ENCODE results near the gene RHD.
"Not testable (repeated sequence)": the region's sequence is repeated elsewhere in the genome, so short reads cannot be mapped to it uniquely, and the experiment has no call there.

Gene RHD

DNA sequence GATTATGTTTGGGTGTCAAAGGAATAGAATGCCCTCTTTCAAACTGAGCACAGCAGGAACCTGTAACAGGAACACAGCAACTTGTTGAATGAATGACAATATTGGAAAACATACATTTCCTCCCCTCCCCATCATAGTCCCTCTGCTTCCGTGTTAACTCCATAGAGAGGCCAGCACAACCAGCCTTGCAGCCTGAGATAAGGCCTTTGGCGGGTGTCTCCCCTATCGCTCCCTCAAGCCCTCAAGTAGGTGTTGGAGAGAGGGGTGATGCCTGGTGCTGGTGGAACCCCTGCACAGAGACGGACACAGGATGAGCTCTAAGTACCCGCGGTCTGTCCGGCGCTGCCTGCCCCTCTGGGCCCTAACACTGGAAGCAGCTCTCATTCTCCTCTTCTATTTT lies at the start of gene RHD:
Gene RHD, plus strand, starts transcription at position 272 of the 400 bp plus-strand sequence. Its CDS starts 39 bp downstream, at position 311.
- H3K27me3 Mint-ChIP-seq, ATAC-seq, H3K4me1 Mint-ChIP-seq, DNase-seq, H3K9me3 Mint-ChIP-seq, H3K27ac Mint-ChIP-seq, H3K4me3 Mint-ChIP-seq: not testable (repeated sequence)

DNA sequence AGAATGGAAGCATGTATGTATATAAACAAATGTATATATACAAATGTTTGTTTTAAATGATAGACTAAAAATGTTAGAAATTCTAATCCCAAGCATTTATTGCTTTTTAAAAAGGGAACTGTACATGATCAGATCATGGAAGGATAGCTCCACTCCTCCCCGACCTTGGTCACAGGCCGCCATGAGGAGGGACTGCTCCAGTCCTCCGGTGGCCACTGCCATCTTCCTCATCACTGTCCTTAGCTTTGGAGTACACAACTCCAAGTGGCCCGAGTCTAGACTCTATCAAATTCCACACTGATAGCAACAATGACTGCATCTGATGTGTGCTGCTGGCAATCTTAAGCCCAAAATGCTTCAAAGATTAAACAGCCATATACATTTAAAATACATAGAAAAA lies 49.7 kb upstream of the RHD start:
- no peaks in the 10 kb centered on the region for H3K4me1 Mint-ChIP-seq
- no peak overlapping the region for H3K4me3 Mint-ChIP-seq
- no peak overlapping the region for H3K27ac Mint-ChIP-seq
- DNase-seq (no peak), ATAC-seq (no peak)
- no peaks in the 10 kb centered on the region for H3K9me3 Mint-ChIP-seq
- no peaks in the 10 kb centered on the region for H3K27me3 Mint-ChIP-seq

DNA sequence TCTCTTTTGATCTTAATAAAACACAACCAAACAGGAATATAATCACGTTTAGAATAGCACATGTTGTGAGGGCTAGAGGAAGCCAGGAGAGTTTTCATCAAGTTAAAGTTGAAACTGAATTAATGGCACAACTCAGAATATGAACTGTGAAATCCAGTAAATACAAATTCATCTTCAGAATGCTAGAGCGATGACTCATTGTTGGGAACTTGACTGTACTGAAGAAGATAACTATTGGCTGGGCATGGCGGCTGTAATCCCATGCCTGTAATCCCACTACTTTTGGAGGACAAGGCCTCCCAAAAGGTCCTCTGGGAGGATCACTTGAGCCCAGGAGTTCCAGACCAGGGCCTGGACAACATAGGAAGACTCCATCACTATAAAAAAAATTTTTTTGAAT lies 48.8 kb upstream of the RHD start:
- peaks cover 7% of the 10 kb centered on the region for H3K4me1 Mint-ChIP-seq
- no peak for ATAC-seq
- H3K9me3 Mint-ChIP-seq, result no peaks in the 10 kb centered on the region
- H3K27ac Mint-ChIP-seq, result no peak overlapping the region
- no peak for DNase-seq
- no peaks in the 10 kb centered on the region for H3K27me3 Mint-ChIP-seq
- H3K4me3 Mint-ChIP-seq, result no peak overlapping the region

DNA sequence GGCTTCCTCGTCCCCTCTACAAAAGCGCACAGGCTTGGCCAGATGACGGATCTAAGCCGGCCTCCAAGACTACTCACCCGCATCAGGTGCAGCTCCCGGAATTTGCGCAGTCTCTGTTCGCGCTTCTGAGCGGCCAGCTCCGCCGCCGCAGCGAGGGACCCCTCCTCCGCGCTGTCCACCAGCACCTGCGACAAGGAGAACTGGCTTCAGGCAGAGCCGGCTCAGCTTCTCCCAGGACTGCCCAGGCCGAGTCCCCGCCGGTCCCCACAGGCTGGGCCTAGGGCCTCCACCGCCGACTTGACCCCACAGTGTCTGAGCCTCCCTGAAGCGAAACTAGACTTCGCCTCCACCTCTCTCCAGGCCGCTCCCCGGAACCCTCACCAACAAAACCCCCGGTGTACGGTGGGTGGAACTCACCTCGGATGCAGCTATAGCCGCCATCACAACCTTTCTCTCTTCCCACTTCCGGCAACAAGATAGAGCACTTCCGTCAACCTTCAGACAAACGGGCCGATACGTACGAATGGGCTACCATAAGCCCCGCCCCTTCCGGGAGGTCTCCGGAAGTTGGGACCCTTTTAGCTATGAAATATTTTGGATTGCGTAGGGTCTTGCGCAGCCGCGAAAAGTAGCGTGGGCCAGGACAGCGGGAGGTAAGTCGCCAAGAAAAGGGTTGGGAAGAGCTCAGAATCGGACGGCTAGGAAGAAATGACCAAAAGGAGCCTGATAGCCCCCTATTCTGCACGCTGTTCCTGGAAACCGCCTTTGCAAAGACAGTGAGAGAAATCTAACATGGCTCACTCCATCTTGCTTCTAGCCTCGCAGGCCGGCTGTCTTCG lies 40.1 kb upstream of the RHD start, which contains the start of gene SYF2:
Gene SYF2, minus strand, starts transcription at position 476 of the 839 bp plus-strand sequence. Its CDS starts 35 bp downstream, at position 441.
- Mint-ChIP-seq H3K27ac (no peak within 1 kb of the TSS), H3K4me3 (no peak within 1 kb of the TSS), H3K4me1 (peaks cover 56% of the 10 kb centered on the region), H3K27me3 (no peaks in the 10 kb centered on the region), H3K9me3 (no peaks in the 10 kb centered on the region)
- ATAC-seq, result peak; percentile 97
- peak; percentile 85 to 90 for DNase-seq

DNA sequence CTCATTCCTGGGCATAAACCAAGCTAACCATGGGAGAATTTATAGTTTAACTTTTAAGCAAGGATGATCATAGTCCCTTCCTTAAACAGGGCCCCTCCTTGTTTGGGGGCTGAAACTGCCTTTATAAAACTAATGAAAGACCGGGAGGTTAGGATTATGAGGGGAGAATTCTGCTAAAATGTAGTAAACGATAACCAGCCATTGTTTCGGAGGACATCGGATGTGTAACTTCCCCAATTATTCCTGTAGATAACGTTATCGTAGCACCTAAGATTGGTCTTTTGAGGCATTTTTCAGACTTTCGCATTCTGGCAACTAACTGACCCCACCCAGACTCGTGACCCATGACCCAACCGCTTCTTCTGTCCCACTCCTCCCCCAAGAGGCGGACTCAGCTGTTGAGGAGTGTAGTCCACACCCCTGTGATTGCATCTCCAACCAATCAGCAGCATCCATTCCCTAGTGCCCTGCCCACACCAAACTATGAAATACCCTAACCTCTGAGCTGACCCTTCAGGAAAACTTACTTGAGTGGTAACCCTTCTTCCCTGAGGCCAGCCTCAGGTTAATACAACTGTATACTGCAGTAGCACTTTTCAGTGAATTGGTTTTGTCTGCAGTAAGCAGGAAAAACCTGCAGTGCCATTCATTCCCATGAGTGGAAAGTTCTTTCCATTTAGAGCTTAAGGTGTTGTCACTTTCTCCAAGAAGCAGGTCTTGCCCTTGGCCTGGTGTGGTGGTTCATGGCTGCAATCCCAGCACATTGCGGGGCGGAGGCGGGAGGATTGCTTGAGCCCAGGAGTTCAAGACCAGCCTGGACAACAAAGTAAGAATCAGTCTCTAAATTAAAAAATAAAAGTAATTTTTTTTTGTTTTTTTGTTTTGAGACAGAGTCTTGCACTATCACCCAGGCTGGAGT lies 39.2 kb upstream of the RHD start:
- no peaks in the 10 kb centered on the region for H3K9me3 Mint-ChIP-seq
- H3K27me3 Mint-ChIP-seq, result no peaks in the 10 kb centered on the region
- peaks cover 60% of the 10 kb centered on the region for H3K4me1 Mint-ChIP-seq
- no peak overlapping the region for H3K27ac Mint-ChIP-seq
- H3K4me3 Mint-ChIP-seq, result no peak overlapping the region
- DNase-seq (peak; percentile 57 to 74), ATAC-seq (peak; percentile 89)

DNA sequence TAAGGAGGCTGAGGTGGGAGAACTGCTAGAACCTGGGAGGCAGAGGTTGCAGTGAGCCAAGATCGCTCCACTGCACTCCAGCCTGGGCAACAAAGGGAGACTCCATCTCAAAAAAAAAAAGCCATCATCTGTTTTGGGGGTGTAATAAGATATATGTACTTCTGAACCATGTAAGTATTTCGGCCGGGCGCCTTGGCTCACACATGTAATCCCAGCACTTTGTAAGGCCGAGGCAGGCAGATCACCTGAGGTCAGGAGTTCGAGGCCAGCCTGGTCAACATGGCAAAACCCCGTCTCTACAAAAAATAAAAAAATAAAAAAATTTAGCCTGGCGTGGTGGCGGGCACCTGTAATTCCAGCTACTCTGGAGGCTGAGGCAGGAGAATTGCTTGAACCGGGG lies 36.9 kb upstream of the RHD start:
- peaks cover 62% of the 10 kb centered on the region for H3K4me1 Mint-ChIP-seq
- H3K27ac Mint-ChIP-seq, H3K4me3 Mint-ChIP-seq, DNase-seq, H3K27me3 Mint-ChIP-seq, ATAC-seq, H3K9me3 Mint-ChIP-seq: not testable (repeated sequence)

DNA sequence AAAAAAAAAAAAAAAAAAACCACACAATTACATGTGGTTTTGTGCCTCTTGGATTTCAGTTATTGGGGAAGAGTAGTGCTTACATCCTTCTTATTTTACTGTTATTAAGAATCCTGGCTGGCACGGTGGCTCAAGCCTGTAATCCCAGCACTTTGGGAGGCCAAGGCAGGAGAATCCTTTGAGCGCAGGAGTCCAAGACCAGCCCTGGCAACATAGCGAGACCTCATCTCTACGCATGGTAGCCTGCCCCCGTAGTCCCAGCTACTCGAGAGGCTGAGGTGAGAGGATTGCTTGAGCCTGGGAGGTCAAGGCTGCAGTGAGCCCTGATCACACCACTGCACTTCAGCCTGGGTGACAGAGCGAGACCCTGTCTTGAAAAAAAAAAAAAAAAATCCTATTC lies 36.0 kb upstream of the RHD start:
- H3K4me1 Mint-ChIP-seq, result peaks cover 63% of the 10 kb centered on the region
- DNase-seq, H3K27me3 Mint-ChIP-seq, ATAC-seq, H3K9me3 Mint-ChIP-seq, H3K4me3 Mint-ChIP-seq, H3K27ac Mint-ChIP-seq: not testable (repeated sequence)

DNA sequence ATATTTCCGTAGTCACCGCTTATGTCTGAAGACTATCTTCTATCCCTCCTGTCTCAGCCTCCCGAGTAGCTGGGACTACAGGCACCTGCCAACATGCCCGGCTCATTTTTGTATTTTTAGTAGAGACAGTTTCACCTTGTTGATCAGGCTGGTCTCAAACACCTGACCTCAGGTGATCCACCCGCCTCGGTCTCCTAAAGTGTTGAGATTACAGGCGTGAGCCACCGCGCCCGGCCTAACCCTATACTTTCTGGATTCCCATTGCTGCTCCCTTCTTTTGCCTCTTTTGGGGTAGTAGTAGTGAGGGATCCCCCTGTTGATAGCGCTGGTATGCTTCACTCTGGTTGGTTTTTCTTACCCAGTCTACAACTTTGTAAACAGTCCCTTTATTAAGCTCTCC lies 34.3 kb upstream of the RHD start:
- DNase-seq, result no peak
- H3K27me3 Mint-ChIP-seq, result no peaks in the 10 kb centered on the region
- no peaks in the 10 kb centered on the region for H3K9me3 Mint-ChIP-seq
- ATAC-seq, result no peak
- no peak overlapping the region for H3K27ac Mint-ChIP-seq
- peaks cover 70% of the 10 kb centered on the region for H3K4me1 Mint-ChIP-seq
- no peak overlapping the region for H3K4me3 Mint-ChIP-seq

DNA sequence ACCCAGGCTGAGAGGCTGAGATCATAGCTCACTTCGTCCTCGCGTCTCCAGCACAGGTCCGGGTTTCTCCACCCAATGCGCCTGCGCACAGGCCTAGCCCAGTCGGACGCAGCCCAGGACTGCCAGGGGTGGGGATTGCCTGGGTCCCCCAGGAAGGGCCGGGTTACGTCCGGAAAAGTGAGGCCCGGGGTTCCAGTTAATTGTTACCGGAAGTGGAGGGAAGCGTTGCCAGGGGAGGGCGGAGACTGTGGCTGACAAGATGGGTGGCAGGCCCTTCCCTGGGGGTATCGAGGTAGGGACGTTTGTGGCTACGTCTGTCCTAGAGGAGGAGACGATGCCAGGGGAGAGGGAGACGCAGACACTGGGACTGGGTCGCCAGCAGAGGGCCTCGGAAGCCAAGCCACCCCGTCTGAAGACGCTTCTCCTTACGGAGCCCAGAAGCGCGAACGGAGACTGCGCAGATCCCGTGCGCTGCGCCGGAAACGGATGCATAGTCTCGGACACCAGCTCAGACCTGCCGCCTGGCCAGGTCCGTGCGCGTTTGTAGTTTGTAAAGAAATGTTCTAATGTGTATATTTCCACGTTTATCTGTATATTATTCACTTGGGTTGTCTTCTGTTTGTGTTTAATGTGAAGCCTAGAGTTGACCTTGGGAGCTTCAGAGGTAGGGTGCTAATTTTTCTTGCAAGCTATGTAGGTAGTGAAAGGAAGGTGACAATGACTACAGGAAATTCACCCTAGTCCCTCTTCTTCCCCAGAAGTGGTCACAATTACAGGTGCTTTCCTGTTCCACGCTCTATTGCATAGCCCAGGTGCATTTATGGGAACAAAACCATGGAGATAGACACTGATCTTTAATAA lies 32.4 kb upstream of the RHD start:
- peak overlapping the region; percentile 88 to 92 for H3K4me3 Mint-ChIP-seq
- H3K27me3 Mint-ChIP-seq, result no peaks in the 10 kb centered on the region
- DNase-seq (peak; percentile 93 to 97), ATAC-seq (peak; percentile 95)
- no peaks in the 10 kb centered on the region for H3K9me3 Mint-ChIP-seq
- peaks cover 77% of the 10 kb centered on the region for H3K4me1 Mint-ChIP-seq
- H3K27ac Mint-ChIP-seq, result peak overlapping the region; percentile 90 to 95

DNA sequence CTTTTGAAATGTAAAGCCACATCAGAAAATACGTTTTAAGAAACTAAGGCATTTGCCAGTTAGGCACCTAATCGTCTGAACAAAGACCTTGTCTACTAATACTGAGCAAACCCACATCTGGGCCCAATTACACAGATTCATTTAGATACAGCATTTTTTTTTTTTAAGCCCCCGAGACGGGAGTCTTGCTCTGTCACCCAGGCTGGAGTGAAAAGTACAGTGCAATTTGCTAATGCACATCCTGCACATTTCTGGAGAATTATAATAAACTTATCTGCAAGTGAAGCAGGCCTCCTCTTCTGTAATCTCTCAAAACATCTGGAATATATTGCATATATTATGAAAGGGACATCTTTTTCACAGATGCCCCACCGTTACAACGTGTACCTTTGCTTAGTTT lies 28.4 kb upstream of the RHD start:
- DNase-seq, result no peak
- no peak for ATAC-seq
- Mint-ChIP-seq H3K27me3 (no peaks in the 10 kb centered on the region), H3K4me3 (peak overlapping the region in 1 of 2 donors; percentile 25), H3K9me3 (no peaks in the 10 kb centered on the region), H3K4me1 (peaks cover 87% of the 10 kb centered on the region), H3K27ac (peak overlapping the region in 1 of 2 donors; percentile 72)

DNA sequence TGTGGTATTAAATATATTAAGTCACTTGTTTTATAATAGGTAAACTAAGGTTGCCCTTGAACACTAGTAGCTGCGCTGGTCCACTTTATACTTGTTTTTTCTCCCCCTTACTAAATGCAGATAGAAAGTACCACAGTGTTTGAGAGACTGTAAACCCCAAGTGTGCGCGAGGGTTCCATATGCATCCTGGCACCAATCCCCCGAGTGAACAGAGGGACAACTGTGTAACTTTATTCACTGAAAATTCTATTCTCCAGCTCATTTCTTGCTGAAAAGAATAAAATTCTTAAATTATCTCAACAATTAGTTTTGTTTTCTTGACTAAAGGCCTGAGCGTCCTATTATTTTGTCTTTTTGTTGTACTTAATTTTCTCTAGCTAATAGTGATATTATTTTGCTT lies 26.9 kb upstream of the RHD start:
- no peaks in the 10 kb centered on the region for H3K27me3 Mint-ChIP-seq
- peak overlapping the region; percentile 80 to 100 for H3K27ac Mint-ChIP-seq
- ATAC-seq, result no peak
- H3K4me3 Mint-ChIP-seq, result peak overlapping the region; percentile 87 to 97
- DNase-seq, result no peak
- H3K4me1 Mint-ChIP-seq, result peaks cover 72% of the 10 kb centered on the region
- H3K9me3 Mint-ChIP-seq, result no peaks in the 10 kb centered on the region

DNA sequence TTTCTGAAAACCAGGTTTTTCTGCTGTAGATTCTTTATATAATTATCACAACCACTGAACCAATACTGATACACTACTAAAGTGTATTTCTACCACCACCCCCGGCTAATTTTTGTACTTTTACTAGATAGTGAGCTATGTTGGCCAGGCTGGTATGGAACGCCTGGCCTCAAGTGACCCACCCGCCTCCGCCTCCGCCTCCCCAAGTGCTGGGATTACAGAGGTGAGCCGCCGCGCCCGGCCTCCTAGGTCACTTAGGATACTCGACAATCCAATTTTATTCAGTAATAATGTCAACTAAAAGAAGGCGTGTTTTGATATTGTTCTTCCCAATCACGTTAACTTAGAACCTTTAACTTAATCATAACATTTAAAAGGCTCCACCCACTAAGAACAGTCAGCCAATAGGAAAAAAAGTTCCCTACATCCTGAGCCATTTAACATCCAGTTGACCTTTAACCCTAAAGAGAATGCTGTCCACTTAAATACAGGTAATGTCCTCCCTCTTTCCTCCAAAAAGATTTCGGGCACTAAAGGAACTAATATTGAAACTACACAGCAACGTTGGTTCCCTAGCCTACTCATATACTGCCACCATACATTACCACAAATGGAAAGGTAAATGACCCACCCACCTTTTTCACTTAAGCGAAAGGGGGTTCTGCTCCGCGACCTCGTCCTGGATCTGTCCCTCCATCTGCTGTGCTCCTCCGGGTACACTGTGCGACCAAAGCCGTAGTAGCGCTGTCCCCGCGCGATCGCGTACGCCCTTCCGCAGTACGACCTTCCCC lies 26.3 kb upstream of the RHD start:
- DNase-seq, result no peak
- Mint-ChIP-seq H3K9me3 (no peaks in the 10 kb centered on the region), H3K4me1 (peaks cover 66% of the 10 kb centered on the region), H3K4me3 (peak overlapping the region; percentile 87 to 97), H3K27ac (peak overlapping the region; percentile 80 to 100), H3K27me3 (no peaks in the 10 kb centered on the region)
- ATAC-seq, result peak; percentile 36

DNA sequence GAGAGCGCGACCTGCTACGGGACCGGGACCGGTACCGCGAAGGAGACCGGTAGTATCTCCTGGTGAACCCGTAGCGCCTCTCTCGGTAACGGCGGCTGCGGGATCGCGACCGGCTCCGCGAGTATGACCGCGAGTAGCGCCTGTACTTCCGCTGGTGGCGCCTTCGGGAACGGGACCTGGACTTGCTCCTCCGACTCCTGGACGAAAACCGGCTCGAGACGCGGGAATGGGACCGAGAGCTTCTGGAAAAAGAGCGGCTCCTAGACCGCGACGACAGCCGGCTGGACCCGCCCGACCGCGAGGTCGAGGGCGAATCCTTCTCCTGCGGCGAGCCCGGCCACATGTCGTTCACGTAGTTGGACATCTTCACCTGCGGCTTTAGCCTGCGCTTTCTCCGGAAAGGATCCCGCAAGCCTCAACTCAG lies 25.7 kb upstream of the RHD start:
- peaks cover 60% of the 10 kb centered on the region for H3K4me1 Mint-ChIP-seq
- H3K4me3 Mint-ChIP-seq, result peak overlapping the region; percentile 87 to 97
- no peaks in the 10 kb centered on the region for H3K9me3 Mint-ChIP-seq
- ATAC-seq (peak; percentile 1), DNase-seq (peak; percentile 33 to 55)
- no peaks in the 10 kb centered on the region for H3K27me3 Mint-ChIP-seq
- peak overlapping the region; percentile 91 to 100 for H3K27ac Mint-ChIP-seq

DNA sequence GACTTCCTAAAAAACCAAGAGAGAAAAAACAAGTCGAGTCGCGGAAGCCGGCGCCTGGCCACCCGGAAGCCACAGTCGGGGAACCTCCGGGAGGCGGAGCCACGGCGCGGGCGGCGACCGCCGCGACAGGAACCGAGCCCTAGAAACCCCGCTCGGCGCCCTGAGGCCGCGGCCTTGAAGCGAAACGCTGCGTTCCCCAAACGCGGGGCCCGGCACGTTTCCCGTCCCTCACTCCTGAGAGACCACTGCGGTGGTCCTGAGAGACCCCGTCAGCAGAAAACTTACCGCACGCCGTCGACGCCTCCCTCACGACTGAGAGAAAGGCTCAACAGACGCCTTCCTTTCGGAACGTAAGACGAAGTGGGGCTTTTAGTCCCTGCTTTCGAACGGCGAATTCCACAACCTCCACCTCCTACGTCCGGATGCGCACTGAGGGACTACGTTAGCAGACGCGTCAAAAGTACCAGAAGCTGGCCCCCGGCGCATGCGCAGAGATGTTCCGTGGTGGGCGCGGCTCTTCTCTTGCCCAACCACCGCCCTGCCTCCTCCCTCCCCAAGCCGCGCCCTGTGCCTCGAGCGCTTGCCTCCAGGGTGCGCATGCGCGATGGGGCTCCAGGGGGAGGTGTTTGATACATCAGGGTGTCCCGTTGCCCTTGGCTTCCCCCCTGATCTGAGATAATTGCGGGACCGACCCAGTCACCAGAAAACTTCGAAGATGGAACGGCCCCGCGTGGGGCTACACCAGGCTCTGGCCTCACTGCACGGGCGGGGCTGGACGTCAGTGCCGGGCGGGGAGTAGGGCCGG lies 25.1 kb upstream of the RHD start, which contains the start of gene RSRP1:
Gene RSRP1, minus strand, starts transcription at position 431 of the 805 bp plus-strand sequence. CDS start 491 bp downstream, outside the sequence.
- H3K4me3 Mint-ChIP-seq, result peak within 1 kb of the TSS; percentile 87 to 97
- DNase-seq (peak; percentile 99 to 100), ATAC-seq (peak; percentile 93)
- H3K27ac Mint-ChIP-seq, result peak within 1 kb of the TSS; percentile 91 to 100
- H3K9me3 Mint-ChIP-seq, result no peaks in the 10 kb centered on the region
- H3K4me1 Mint-ChIP-seq, result peaks cover 58% of the 10 kb centered on the region
- no peaks in the 10 kb centered on the region for H3K27me3 Mint-ChIP-seq
